Mammary epithelial cell (primary cell): ENCODE measurements around the gene CNOT9.

Source experiments
- EZH2 ChIP-seq: IDR thresholded peaks from 2 replicates; pipeline ENCODE4 v1.6.1; 2012; ENCODE audit warnings: low read length, inconsistent platforms, borderline replicate concordance
- TF ChIP-seq, protein P1 (sequence below), 2 donors: IDR thresholded peaks in 1 of 2; conservative IDR thresholded peaks in 1 of 2; 2 replicates each; pipeline ENCODE4 v1.5.1; 2011 to 2012; ENCODE audit warnings: inconsistent platforms in 2 of 2, low read length in 2 of 2, mild to moderate bottlenecking in 2 of 2, control low read depth in 1 of 2, low read depth in 1 of 2; ENCODE audit not compliant: insufficient read depth in 1 of 2; ENCODE audit errors: extremely low read depth in 1 of 2

DNA sequence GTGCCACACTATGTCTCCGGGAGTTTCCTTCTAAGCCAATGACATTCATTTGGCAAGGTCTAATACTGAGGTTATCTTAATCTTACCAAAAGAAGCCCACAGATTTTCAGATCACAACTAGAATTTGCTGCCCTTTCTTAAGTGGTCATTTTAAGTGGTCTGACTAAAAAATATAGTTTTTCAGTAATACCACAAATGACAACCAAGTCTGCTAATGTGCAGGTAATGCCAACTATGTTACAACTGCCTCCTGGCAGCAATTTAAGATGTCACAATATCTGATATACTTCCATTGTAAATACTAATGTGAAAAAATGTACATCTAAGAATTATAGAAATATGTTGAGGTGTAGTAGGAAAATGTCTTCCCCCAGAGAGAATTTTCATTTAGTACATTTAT, 49.8 kb upstream of the CNOT9 start:
- TF ChIP-seq, protein P1, sequence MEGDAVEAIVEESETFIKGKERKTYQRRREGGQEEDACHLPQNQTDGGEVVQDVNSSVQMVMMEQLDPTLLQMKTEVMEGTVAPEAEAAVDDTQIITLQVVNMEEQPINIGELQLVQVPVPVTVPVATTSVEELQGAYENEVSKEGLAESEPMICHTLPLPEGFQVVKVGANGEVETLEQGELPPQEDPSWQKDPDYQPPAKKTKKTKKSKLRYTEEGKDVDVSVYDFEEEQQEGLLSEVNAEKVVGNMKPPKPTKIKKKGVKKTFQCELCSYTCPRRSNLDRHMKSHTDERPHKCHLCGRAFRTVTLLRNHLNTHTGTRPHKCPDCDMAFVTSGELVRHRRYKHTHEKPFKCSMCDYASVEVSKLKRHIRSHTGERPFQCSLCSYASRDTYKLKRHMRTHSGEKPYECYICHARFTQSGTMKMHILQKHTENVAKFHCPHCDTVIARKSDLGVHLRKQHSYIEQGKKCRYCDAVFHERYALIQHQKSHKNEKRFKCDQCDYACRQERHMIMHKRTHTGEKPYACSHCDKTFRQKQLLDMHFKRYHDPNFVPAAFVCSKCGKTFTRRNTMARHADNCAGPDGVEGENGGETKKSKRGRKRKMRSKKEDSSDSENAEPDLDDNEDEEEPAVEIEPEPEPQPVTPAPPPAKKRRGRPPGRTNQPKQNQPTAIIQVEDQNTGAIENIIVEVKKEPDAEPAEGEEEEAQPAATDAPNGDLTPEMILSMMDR (conservative IDR thresholded peaks at IDR 0.05 in 1 of 2, IDR thresholded peaks at IDR 0.05 in 1 of 2; ENCODE audit: extremely low read depth in 1 of 2, insufficient read depth in 1 of 2, low read depth in 1 of 2, low read length in 2 of 2) = no peak
- TF ChIP-seq EZH2 = no peak
